ENCODE measurements around the gene ATG14.

The ATG14 gene

DNA sequence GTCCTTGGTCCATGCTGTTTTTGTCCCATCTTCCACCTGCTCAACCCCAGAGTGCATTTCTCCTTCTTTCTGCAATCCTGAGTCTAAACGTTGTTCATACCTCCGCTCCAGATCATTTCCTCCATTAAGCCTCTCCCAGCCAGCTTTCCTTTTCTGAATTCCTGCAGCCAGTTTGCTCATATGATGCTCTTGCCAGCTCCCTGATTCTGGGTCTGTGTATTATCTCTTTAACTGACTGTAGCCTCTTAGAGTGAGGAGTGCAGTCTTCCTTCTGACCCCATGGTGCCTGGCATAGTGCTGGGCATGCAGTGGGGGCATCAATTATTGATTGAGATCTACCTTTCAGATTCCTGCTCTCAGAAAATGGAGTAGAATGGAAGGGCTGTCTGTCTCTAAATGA, 40.3 kb upstream of the ATG14 start:
- H3K36me3 ChIP-seq (replicated peaks), result no peaks in the 10 kb centered on the region
- no peak for DNase-seq
- in situ Hi-C loops (cut with HindIII; ENCODE audit: low pct_ligation_motif_present, low sequenced_read_pairs), result no loop called here
- H3K27me3 ChIP-seq (replicated peaks), result no peaks in the 10 kb centered on the region
- no peak overlapping the region for H3K27ac ChIP-seq
- H3K4me3 ChIP-seq (ENCODE audit: low read depth, low read length), result no peak overlapping the region
- TF ChIP-seq, protein P1, sequence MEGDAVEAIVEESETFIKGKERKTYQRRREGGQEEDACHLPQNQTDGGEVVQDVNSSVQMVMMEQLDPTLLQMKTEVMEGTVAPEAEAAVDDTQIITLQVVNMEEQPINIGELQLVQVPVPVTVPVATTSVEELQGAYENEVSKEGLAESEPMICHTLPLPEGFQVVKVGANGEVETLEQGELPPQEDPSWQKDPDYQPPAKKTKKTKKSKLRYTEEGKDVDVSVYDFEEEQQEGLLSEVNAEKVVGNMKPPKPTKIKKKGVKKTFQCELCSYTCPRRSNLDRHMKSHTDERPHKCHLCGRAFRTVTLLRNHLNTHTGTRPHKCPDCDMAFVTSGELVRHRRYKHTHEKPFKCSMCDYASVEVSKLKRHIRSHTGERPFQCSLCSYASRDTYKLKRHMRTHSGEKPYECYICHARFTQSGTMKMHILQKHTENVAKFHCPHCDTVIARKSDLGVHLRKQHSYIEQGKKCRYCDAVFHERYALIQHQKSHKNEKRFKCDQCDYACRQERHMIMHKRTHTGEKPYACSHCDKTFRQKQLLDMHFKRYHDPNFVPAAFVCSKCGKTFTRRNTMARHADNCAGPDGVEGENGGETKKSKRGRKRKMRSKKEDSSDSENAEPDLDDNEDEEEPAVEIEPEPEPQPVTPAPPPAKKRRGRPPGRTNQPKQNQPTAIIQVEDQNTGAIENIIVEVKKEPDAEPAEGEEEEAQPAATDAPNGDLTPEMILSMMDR (IDR thresholded peaks at IDR 0.05; ENCODE audit: low read depth, low read length, missing control alignments), result no peak

DNA sequence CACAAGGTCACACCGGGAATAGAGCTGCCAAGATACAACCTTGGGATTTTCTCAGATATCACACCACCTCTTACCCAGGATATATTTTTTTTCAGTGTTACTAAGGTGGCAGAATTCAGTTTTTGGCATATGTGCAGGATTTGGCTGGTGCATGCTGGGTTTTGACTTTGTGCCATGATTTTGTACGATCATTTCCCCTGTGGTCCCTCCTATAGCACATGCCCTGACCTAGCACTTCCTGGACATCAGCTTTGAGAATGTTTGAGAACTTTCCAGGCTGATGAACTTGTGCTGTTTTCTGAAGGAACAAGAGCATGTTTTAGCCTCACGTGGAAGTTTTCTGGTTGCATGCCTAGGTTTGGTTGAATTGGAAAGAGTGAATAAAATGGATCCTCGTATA, 39.8 kb upstream of the ATG14 start:
- Histone ChIP-seq H3K4me3 (ENCODE audit: low read depth, low read length) (no peak overlapping the region), H3K36me3 (replicated peaks) (no peaks in the 10 kb centered on the region), H3K27me3 (replicated peaks) (no peaks in the 10 kb centered on the region), H3K27ac (no peak overlapping the region)
- no peak for DNase-seq
- in situ Hi-C loops (cut with HindIII; ENCODE audit: low pct_ligation_motif_present, low sequenced_read_pairs), result no loop called here
- TF ChIP-seq, protein P1 (IDR thresholded peaks at IDR 0.05; ENCODE audit: low read depth, low read length, missing control alignments), result no peak

DNA sequence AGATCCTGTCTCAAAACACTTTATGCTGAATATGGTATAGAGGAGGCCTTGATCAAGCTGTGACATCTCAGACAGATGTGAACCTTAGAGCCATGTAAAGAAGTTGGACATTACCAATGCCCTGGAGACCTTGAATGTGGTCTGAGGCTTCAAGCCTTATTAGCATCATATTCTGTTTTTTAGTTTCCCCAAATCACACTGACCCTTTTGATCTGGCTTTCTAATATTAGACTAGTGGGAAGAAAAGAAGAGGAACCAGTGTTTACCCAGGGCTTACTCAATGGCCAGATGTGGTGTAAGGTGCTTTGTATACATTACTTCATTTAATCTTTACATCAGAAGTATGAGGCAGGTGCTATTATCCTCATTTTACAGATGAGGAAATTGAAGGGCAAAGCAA, 39.4 kb upstream of the ATG14 start:
- no peaks in the 10 kb centered on the region for H3K36me3 ChIP-seq (replicated peaks)
- TF ChIP-seq, protein P1 (IDR thresholded peaks at IDR 0.05; ENCODE audit: low read depth, low read length, missing control alignments), result no peak
- H3K27ac ChIP-seq, result no peak overlapping the region
- H3K4me3 ChIP-seq (ENCODE audit: low read depth, low read length), result no peak overlapping the region
- in situ Hi-C loops (cut with HindIII; ENCODE audit: low pct_ligation_motif_present, low sequenced_read_pairs), result no loop called here
- H3K27me3 ChIP-seq (replicated peaks), result no peaks in the 10 kb centered on the region
- DNase-seq, result no peak

DNA sequence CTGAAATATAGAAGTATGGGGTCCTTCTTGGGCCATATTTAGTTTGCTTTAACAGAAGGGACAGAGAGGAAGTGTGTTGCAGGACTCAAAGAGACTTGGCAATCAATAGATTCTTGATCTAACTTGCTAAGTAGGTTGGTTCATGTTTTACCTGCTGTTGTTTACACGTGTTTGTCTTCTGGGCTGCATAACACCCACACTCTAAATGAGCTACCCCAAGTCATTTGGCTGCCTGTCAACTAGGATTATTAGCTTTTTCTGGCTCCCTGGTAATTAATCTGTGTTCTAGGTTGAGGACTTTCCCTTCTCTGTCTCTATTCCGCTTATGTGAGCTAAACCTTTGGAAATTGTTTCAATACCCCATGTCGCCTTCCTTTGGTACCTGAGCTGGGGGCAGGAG, 38.9 kb upstream of the ATG14 start:
- in situ Hi-C loops (cut with HindIII; ENCODE audit: low pct_ligation_motif_present, low sequenced_read_pairs), result no loop called here
- no peak overlapping the region for H3K4me3 ChIP-seq (ENCODE audit: low read depth, low read length)
- TF ChIP-seq, protein P1 (IDR thresholded peaks at IDR 0.05; ENCODE audit: low read depth, low read length, missing control alignments), result no peak

DNA sequence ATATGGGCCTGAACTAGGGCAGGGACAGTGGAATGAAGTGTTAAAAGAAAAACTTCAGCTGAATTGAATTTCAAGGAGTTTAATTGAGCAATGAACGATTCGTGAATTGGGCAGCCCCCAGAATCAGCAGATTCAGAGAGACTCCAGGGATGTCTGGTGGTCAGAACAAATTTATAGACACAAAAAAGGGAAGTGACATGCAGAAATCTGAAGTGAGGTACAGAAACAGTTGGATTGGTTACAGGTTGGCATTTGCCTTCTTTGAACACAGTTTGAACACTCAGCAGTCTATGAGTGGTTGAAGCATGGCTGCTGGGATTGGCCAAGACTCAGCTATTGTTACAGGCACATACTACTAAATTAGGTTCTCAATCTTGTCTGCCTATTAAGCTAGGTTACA, 38.5 kb upstream of the ATG14 start:
- DNase-seq, result no peak
- Histone ChIP-seq H3K4me3 (ENCODE audit: low read depth, low read length) (no peak overlapping the region), H3K27me3 (replicated peaks) (no peaks in the 10 kb centered on the region), H3K27ac (no peak overlapping the region), H3K36me3 (replicated peaks) (no peaks in the 10 kb centered on the region)
- in situ Hi-C loops (cut with HindIII; ENCODE audit: low pct_ligation_motif_present, low sequenced_read_pairs), result no loop called here
- TF ChIP-seq, protein P1 (IDR thresholded peaks at IDR 0.05; ENCODE audit: low read depth, low read length, missing control alignments), result no peak

More for the DNA sequence above, 38.9 kb upstream of the ATG14 start:
- no peak for DNase-seq
- H3K36me3 ChIP-seq (replicated peaks), result no peaks in the 10 kb centered on the region
- no peak overlapping the region for H3K27ac ChIP-seq
- no peaks in the 10 kb centered on the region for H3K27me3 ChIP-seq (replicated peaks)

DNA sequence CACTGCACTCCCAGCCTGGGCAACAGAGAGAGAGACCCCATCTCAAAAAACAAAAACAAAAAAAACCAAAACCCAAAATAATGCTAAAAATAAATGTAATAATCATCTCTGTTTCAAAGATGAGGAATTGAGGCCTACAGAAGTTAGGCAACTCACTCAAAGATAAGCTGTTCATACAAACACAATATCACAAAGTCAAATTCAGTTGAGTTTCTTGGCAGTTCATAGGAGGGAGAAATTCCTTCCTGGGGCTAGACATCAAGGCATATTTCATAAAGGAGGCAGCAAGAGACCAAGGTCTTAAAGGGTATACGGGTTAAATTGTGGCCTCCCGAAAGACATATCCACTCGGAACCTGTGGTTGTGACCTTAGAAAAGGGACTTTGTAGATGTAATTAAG, 37.5 kb upstream of the ATG14 start:
- Histone ChIP-seq H3K36me3 (replicated peaks) (no peaks in the 10 kb centered on the region), H3K27ac (no peak overlapping the region), H3K4me3 (ENCODE audit: low read depth, low read length) (no peak overlapping the region), H3K27me3 (replicated peaks) (no peaks in the 10 kb centered on the region)
- TF ChIP-seq, protein P1 (IDR thresholded peaks at IDR 0.05; ENCODE audit: low read depth, low read length, missing control alignments), result no peak
- DNase-seq, result no peak
- in situ Hi-C loops (cut with HindIII; ENCODE audit: low pct_ligation_motif_present, low sequenced_read_pairs), result loop anchor here (25.0 kb wide), 1 partner anchor 1038 kb away; no protein-coding TSS in a partner anchor

Measured in brain microvascular endothelial cell (primary cell).